MM.1S (cell line): ENCODE measurements around the gene POU5F1.

Experiments used
- DNase-seq: peaks from one replicate; pipeline ENCODE4 v3.0.0-alpha.2; 2015
- H2AFZ ChIP-seq: fragments of 300-600 bp; sonication (generic); 2 replicates; pipeline ENCODE4 v1.6.0; 2016; ENCODE audit warnings: antibody characterized with exemption, low read length
- H3F3A ChIP-seq: fragments of 300-600 bp; sonication (generic); 2 replicates; pipeline ENCODE4 v1.6.1; 2016; ENCODE audit warnings: mild to moderate bottlenecking, antibody characterized with exemption, low read length, moderate library complexity, mixed read lengths; ENCODE audit not compliant: insufficient read depth
- H3K27ac ChIP-seq: fragments of 300-600 bp; sonication (generic); 2 replicates; pipeline ENCODE4 v1.5.1; 2016; ENCODE audit warnings: mild to moderate bottlenecking, low read length
- H3K27me3 ChIP-seq: fragments of 300-600 bp; sonication (generic); replicated peaks from 2 replicates; pipeline ENCODE4 v1.6.0; 2016; ENCODE audit warnings: low read length; ENCODE audit not compliant: insufficient read depth
- H3K36me3 ChIP-seq: fragments of 300-600 bp; sonication (generic); replicated peaks from 2 replicates; pipeline ENCODE4 v1.6.1; 2016; ENCODE audit warnings: mild to moderate bottlenecking, low read length, mixed read lengths; ENCODE audit not compliant: insufficient read depth
- H3K4me1 ChIP-seq: fragments of 300-600 bp; sonication (generic); 2 replicates; pipeline ENCODE4 v1.6.1; 2016; ENCODE audit warnings: low read length, mixed read lengths
- H3K4me2 ChIP-seq: fragments of 300-600 bp; sonication (generic); 2 replicates; pipeline ENCODE4 v1.6.0; 2016; ENCODE audit warnings: low read depth, low read length
- H3K4me3 ChIP-seq: fragments of 300-600 bp; sonication (generic); 2 replicates; pipeline ENCODE4 v1.5.1; 2016; ENCODE audit warnings: low read length, mixed read lengths
- H3K79me2 ChIP-seq: fragments of 300-600 bp; sonication (generic); 2 replicates; pipeline ENCODE4 v1.6.1; 2016; ENCODE audit warnings: mixed run types, low read length, mixed read lengths
- H3K9ac ChIP-seq: fragments of 300-600 bp; sonication (generic); 2 replicates; pipeline ENCODE4 v1.6.1; 2016; ENCODE audit warnings: low read length, mixed read lengths
- H3K9me2 ChIP-seq: fragments of 300-600 bp; sonication (generic); replicated peaks from 2 replicates; pipeline ENCODE4 v1.6.1; 2016; ENCODE audit warnings: mild to moderate bottlenecking, low read length, mixed read lengths; ENCODE audit not compliant: insufficient read depth
- H3K9me3 ChIP-seq: fragments of 300-600 bp; sonication (generic); replicated peaks from 2 replicates; pipeline ENCODE4 v1.6.1; 2016; ENCODE audit warnings: mild to moderate bottlenecking, low read length, mixed read lengths; ENCODE audit not compliant: insufficient read depth
- H4K20me1 ChIP-seq: fragments of 300-600 bp; sonication (generic); 2 replicates; pipeline ENCODE4 v1.6.1; 2016; ENCODE audit warnings: mild to moderate bottlenecking, low read length, moderate library complexity, mixed read lengths; ENCODE audit not compliant: insufficient read depth
- CTCF ChIP-seq: fragments of 300-600 bp; sonication (generic); IDR thresholded peaks from 2 replicates; pipeline ENCODE4 v1.5.1; 2016; ENCODE audit warnings: antibody characterized with exemption, low read length, mixed read lengths
- EZH2 ChIP-seq: fragments of 300-600 bp; sonication (generic); optimal IDR thresholded peaks from 2 replicates; pipeline ENCODE3; 2017; ENCODE audit warnings: low read depth, mild to moderate bottlenecking, antibody characterized with exemption, low read length, mixed read lengths
- EZH2phosphoT487 ChIP-seq: fragments of 300-600 bp; sonication (generic); IDR thresholded peaks from 2 replicates; pipeline ENCODE4 v1.6.1; 2018; ENCODE audit warnings: antibody characterized with exemption, low read length

Gene POU5F1

GRCh38 chr6:31132806-31133205 is 37.7 kb downstream of the POU5F1 start:
- H3K4me3 ChIP-seq, result no peak overlapping the region
- H3K27ac ChIP-seq, result no peak overlapping the region
- no peaks in the 10 kb centered on the region for H3K9me3 ChIP-seq
- H4K20me1 ChIP-seq, result no peaks in the 10 kb centered on the region
- H3K27me3 ChIP-seq, result 0 out of 2 replicates have a peak, but pooled peaks cover 11% of the 10 kb centered on the region
- H3K4me1 ChIP-seq, result 0 out of 2 replicates have a peak, but pooled peaks cover 2% of the 10 kb centered on the region
- no peaks in the 10 kb centered on the region for H3K9me2 ChIP-seq
- H2AFZ ChIP-seq, result no peak overlapping the region
- H3F3A ChIP-seq, result no peaks in the 10 kb centered on the region
- H3K36me3 ChIP-seq, result no peaks in the 10 kb centered on the region
- DNase-seq, result no peak
- no peaks in the 10 kb centered on the region for H3K79me2 ChIP-seq
- TF ChIP-seq CTCF (no peak), EZH2 (no peak), EZH2phosphoT487 (no peak)
- H3K9ac ChIP-seq, result no peak overlapping the region
- H3K4me2 ChIP-seq, result no peak overlapping the region

GRCh38 chr6:31131595-31131994 is 38.9 kb downstream of the POU5F1 start:
- no peaks in the 10 kb centered on the region for H3K36me3 ChIP-seq
- H3K9ac ChIP-seq, result no peak overlapping the region
- no peaks in the 10 kb centered on the region for H3K79me2 ChIP-seq
- H4K20me1 ChIP-seq, result no peaks in the 10 kb centered on the region
- no peak overlapping the region for H3K4me3 ChIP-seq
- H3K27me3 ChIP-seq, result 0 out of 2 replicates have a peak, but pooled peaks cover 11% of the 10 kb centered on the region
- no peaks in the 10 kb centered on the region for H3F3A ChIP-seq
- H3K4me2 ChIP-seq, result no peak overlapping the region
- no peak overlapping the region for H2AFZ ChIP-seq
- TF ChIP-seq EZH2phosphoT487, result no peak
- TF ChIP-seq CTCF, result no peak
- TF ChIP-seq EZH2, result no peak
- peak; percentile 33 for DNase-seq
- H3K9me2 ChIP-seq, result no peaks in the 10 kb centered on the region
- H3K9me3 ChIP-seq, result no peaks in the 10 kb centered on the region
- H3K4me1 ChIP-seq, result 0 out of 2 replicates have a peak, but pooled peaks cover 3% of the 10 kb centered on the region
- no peak overlapping the region for H3K27ac ChIP-seq

GRCh38 chr6:31130751-31131150 is 39.7 kb downstream of the POU5F1 start:
- 0 out of 2 replicates have a peak, but pooled peaks cover 11% of the 10 kb centered on the region for H3K27me3 ChIP-seq
- DNase-seq, result no peak
- no peak overlapping the region for H3K27ac ChIP-seq
- H3K4me2 ChIP-seq, result no peak overlapping the region
- no peaks in the 10 kb centered on the region for H3K79me2 ChIP-seq
- no peaks in the 10 kb centered on the region for H3K9me2 ChIP-seq
- H3K4me1 ChIP-seq, result 0 out of 2 replicates have a peak, but pooled peaks cover 3% of the 10 kb centered on the region
- no peak for TF ChIP-seq EZH2phosphoT487
- no peak for TF ChIP-seq EZH2
- TF ChIP-seq CTCF, result no peak
- H3K4me3 ChIP-seq, result no peak overlapping the region
- H3K9me3 ChIP-seq, result no peaks in the 10 kb centered on the region
- no peak overlapping the region for H3K9ac ChIP-seq
- H4K20me1 ChIP-seq, result no peaks in the 10 kb centered on the region
- no peak overlapping the region for H2AFZ ChIP-seq
- no peaks in the 10 kb centered on the region for H3F3A ChIP-seq
- H3K36me3 ChIP-seq, result no peaks in the 10 kb centered on the region
